ENCODE data around the gene YIPF1.

Gene YIPF1

GRCh38 chr1:53850082-53850673 is 39.4 kb downstream of the YIPF1 start:
- no peak for DNase-seq (ENCODE audit: extremely low spot score)
- TF ChIP-seq CTCF (IDR thresholded peaks at IDR 0.05; ENCODE audit: control extremely low read depth, extremely low read depth, low read depth, missing control alignments) = no peak
- ChIA-PET CTCF (interaction anchor here (1.2 to 5.8 kb wide), 5 partner anchors 9 to 110 kb away, joined by 3 to 86 read pairs (median 8); partner anchors contain the start of gene NDC1), POLR2A (no interaction called here)

GRCh38 chr1:53847980-53848379 is 41.6 kb downstream of the YIPF1 start:
- ChIA-PET CTCF (interaction anchor here (0.7 to 5.8 kb wide), 3 partner anchors 12 to 111 kb away, joined by 3 to 86 read pairs (median 3); no protein-coding TSS in a partner anchor), POLR2A (no interaction called here)
- DNase-seq (ENCODE audit: extremely low spot score) = no peak
- no peak for TF ChIP-seq CTCF (IDR thresholded peaks at IDR 0.05; ENCODE audit: control extremely low read depth, extremely low read depth, low read depth, missing control alignments)

GRCh38 chr1:53842347-53842746 is 47.2 kb downstream of the YIPF1 start:
- no peak for DNase-seq (ENCODE audit: extremely low spot score)
- ChIA-PET CTCF (interaction anchor here (1.6 kb wide), 1 partner anchor 18 kb away, joined by 4 read pairs; no protein-coding TSS in a partner anchor), POLR2A (no interaction called here)
- TF ChIP-seq CTCF (IDR thresholded peaks at IDR 0.05; ENCODE audit: control extremely low read depth, extremely low read depth, low read depth, missing control alignments) = no peak

GRCh38 chr1:53838654-53838974 is 51.0 kb downstream of the YIPF1 start:
- POLR2A ChIA-PET = no interaction called here
- no peak for TF ChIP-seq CTCF (IDR thresholded peaks at IDR 0.05; ENCODE audit: control extremely low read depth, extremely low read depth, low read depth, missing control alignments)
- DNase-seq (ENCODE audit: extremely low spot score) = no peak
- CTCF ChIA-PET = interaction anchor here (1.3 to 3.1 kb wide), 6 partner anchors 13 to 121 kb away, joined by 3 to 11 read pairs (median 4); partner anchors contain the start of gene IFT25

GRCh38 chr1:53837924-53838653 is 51.5 kb downstream of the YIPF1 start, which contains the start of gene NDC1:
Gene NDC1 (minus strand): TSS chr1:53838296. CDS start chr1:53838261, 35 bp downstream.
- peak; percentile 88 for DNase-seq (ENCODE audit: extremely low spot score)
- ChIA-PET POLR2A (no interaction called here), CTCF (interaction anchor here (1.0 to 3.1 kb wide), 8 partner anchors 12 to 121 kb away, joined by 3 to 11 read pairs (median 4); partner anchors contain the start of gene IFT25)

GRCh38 chr1:53837646-53837923 is 52.0 kb downstream of the YIPF1 start:
- TF ChIP-seq CTCF (IDR thresholded peaks at IDR 0.05; ENCODE audit: control extremely low read depth, extremely low read depth, low read depth, missing control alignments) = no peak
- DNase-seq (ENCODE audit: extremely low spot score) = peak; percentile 21
- POLR2A ChIA-PET = no interaction called here
- CTCF ChIA-PET = interaction anchor here (1.0 to 4.1 kb wide), 8 partner anchors 12 to 122 kb away, joined by 3 to 16 read pairs (median 4); partner anchors contain the start of gene IFT25

More at GRCh38 chr1:53837924-53838653, 51.5 kb downstream of the YIPF1 start, which contains the start of gene NDC1:
- TF ChIP-seq CTCF (IDR thresholded peaks at IDR 0.05; ENCODE audit: control extremely low read depth, extremely low read depth, low read depth, missing control alignments) = no peak

Data from GM10248 (cell line).